Bone marrow (tissue), 2 donors: Measurements from ENCODE around the gene CNKSR3.

ENCODE experiments used
- DNase-seq, 2 donors: peaks; one replicate each; lab custom pipeline; 2025; lab: John Stamatoyannopoulos, UW

Gene CNKSR3

DNA sequence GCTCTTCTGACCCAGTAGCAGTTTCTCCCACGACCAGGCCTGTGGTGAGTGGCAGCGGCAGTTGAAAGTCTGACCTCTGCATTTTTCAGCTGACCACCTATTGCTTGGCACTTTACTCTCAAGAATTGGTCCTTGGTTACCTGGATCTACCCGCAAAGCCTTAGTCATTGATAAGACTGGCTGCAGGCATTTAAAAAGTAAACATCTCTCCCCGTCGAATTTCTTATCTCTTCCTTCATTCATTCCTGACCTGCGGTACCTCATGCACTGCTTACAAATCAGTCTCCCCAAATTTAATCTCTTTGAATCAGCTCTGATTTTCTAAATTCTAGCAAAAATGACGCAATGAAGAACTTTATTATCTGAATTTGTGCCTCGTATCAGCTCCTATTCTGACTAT is 127.7 kb downstream of the CNKSR3 start:
- DNase-seq: no peak

DNA sequence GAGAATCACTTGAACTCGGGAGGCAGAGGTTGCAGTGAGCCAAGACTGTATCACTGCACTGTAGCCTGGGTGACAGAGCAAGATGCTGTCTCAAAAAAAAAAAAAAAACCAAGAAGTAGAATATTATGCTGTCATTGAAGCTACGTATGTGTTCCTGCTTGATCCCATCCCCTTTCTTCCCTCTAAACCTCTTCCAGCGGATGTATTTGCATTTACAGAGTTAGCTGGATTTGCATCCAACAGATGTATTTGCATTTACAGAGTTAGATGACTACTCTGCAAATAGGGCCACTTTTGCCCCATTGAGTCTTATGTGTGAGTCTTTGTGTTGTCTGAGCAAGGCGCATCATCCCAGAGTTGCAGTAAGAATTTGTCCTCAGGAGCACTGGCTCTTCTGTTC is 128.9 kb downstream of the CNKSR3 start:
- no peak for DNase-seq

- no peak for DNase-seq
Measured at GRCh38 chr6:154380741-154381140, 129.7 kb downstream of the CNKSR3 start.

DNA sequence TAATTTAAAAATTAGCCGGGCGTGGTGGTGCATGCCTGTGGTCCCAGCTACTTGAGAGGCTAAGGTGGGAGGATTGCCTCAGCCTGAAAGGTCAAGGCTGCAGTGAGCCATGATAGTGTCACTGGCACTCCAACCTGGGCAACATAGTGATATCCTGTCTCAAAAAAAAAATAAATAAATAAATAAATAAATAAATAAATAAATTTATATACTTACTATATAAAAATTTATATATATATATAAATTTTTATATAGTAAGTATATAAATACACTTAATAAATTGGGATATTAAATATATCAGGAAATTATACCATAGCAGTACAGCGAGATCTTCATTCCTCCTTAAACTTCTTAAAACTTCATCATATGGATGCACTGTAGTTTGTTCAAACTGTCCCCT is 130.9 kb downstream of the CNKSR3 start:
- DNase-seq: no peak

DNA sequence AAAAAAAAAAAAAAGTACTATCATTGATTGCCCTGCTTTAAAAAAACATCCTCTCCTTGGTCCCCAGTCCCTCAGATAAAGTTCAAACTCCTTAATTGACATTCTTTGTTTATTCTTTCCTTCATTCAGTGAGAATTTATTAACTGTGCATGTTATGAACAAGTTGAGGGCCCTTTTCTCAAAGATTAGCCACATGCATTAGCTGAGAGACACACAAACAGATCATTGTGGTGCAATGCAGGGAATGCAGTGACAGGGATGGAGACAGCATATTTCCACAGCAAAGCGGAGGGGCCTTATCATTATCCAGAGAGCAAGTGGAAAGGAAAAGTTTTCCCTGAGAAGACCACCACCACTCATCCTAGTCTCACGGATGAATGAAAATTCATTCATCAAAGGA is 132.0 kb downstream of the CNKSR3 start:
- no peak for DNase-seq

- no peak for DNase-seq
Measured at GRCh38 chr6:154377726-154378125, 132.8 kb downstream of the CNKSR3 start.

GRCh38 chr6:154373971-154374370 is 136.5 kb downstream of the CNKSR3 start:
- no peak for DNase-seq

DNA sequence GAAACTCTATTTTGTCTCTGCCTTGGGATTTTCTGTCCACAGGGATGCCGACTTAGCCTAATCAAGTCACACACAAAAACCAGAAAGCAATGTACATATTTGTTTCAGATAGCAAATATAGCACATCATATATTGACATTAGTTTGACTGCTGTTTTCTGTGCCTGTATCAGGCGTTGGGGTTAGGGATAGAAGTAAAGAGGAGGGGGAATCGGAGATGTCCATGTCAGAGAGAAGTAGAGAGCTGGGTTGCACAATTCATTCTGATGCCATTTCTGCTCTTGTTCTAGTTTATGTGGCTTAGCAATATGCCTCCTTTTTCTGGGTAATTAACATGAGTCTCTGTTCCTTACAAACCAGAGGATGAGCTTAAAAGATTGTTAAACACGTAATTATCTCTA is 139.2 kb downstream of the CNKSR3 start:
- DNase-seq: no peak

DNA sequence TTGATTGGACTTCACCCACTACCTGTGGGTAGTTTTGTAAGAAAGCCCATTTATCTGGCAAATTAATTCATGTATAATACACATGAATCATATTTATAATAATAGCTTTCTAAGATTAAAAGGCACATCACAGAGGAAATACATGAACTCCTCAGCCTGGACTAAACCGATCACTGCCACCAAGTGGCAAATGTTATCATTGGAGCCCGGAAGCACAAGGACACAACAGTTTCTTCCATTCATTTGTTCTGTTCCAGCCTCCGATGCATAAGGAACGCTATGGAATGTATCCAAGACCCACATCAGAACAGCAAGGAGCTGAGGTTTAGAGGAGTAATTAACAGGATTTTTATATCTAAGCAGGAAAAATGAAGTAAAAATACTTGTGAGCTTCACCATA is 139.9 kb downstream of the CNKSR3 start:
- peak in 1 of 2 donors; percentile 64 for DNase-seq

GRCh38 chr6:154367839-154368695 is 142.4 kb downstream of the CNKSR3 start:
- DNase-seq: no peak

DNA sequence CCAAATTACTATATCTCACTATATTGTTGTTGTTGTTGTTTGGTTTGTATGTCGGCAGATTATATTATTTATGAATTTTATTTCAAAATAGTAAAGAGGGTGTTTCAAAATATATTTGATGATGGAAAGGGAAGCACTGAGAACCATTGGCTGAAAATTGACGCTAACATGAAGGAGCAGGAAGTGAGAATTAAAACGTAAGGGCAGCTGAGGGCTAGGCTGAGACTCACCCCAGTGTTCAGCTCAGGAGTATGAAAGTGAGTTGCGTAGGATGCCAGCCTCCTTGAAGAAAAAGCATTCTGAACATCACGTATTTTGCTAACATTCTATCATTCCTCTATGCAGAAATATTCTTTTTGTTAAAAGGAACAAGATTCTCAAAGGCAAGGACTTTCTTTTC is 143.1 kb downstream of the CNKSR3 start:
- no peak for DNase-seq

DNA sequence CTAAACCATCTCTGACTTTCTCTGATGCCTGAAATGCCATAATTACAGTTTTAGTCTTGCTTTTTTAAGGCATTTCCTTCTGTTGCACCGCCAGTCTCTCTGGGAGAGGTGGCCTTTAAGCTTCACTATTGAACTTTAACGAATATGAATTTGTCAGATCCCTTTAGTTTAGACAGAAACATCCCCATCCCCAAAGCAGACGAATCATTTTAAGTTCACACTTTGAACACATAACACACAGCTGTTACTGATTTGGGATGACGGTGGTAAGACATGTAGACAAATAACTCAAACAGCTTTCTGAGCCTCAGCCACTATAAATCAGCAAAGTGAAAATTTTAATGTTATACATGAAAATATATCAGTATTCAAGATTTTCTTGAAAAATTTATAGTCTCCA is 146.7 kb downstream of the CNKSR3 start:
- DNase-seq: no peak

DNA sequence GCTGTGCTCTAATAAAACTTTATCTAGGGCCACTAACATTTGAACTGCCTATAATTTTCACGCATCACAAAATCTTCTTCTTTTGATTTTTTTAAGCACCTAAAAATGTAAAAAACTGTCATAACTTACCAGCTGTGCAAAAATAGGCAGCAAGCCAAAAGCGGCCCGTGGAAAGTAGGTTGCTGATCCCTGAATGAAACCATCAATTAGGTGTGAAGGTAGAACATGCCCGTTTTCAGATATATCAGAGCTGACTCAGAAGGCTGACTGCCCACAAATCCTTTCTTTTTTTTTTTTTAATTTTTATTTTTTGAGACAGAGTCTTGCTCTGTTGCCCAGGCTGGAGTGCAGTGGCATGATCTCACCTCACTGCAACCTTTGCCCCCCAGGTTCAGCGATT is 149.0 kb downstream of the CNKSR3 start:
- DNase-seq: no peak

DNA sequence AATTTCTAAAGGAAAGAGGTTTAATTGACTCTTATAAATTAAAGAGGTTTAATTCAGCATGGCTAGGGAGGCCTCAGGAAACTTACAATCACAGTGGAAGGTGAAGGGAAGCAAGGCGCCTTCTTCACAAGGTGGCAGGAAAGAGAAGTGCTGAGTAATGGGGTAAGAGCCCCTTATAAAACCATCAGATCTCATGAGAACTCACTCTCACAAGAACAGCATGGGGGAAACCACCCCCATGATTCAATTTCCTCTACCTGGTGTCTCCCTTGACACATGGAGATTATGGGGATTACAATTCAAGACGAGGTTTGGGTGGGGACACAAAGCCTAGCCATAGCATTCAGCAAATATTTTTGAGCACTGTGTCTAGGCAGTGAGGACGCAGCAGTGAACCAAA is 150.0 kb downstream of the CNKSR3 start:
- DNase-seq: peak in 1 of 2 donors; percentile 32

GRCh38 chr6:154359679-154360078 is 150.8 kb downstream of the CNKSR3 start:
- no peak for DNase-seq

GRCh38 chr6:154359161-154359574 is 151.3 kb downstream of the CNKSR3 start:
- DNase-seq: peak in 1 of 2 donors; percentile 35

GRCh38 chr6:154358019-154358545 is 152.4 kb downstream of the CNKSR3 start:
- DNase-seq: no peak

- peak; percentile 11 to 36 for DNase-seq
Measured at GRCh38 chr6:154356690-154357089, 153.8 kb downstream of the CNKSR3 start, which contains the start of gene IPCEF1. Gene IPCEF1, minus strand, starts transcription at chr6:154356803. Its CDS starts 90,856 bp downstream, at chr6:154265947.

- DNase-seq: no peak
Measured at GRCh38 chr6:154356113-154356512, 154.4 kb downstream of the CNKSR3 start.

GRCh38 chr6:154354265-154354777 is 156.2 kb downstream of the CNKSR3 start:
- DNase-seq: no peak

DNA sequence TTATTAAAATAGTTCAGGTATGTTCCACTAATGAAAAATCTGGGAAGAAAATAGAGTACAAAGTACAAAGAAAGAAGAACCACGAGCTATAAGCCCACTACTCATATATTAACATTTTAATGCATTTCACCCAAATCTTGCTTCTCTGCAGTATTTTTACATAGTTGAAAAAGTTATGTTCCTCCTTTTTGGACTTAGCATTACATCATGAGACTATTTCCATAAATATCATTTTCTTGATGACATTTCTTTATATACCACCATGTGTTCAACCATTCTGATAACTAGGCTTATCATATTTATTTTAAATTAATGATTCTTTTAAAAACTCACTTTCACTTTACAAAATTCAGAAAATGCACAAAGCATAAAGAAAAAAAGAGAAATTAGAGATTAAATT is 156.9 kb downstream of the CNKSR3 start:
- DNase-seq: no peak

DNA sequence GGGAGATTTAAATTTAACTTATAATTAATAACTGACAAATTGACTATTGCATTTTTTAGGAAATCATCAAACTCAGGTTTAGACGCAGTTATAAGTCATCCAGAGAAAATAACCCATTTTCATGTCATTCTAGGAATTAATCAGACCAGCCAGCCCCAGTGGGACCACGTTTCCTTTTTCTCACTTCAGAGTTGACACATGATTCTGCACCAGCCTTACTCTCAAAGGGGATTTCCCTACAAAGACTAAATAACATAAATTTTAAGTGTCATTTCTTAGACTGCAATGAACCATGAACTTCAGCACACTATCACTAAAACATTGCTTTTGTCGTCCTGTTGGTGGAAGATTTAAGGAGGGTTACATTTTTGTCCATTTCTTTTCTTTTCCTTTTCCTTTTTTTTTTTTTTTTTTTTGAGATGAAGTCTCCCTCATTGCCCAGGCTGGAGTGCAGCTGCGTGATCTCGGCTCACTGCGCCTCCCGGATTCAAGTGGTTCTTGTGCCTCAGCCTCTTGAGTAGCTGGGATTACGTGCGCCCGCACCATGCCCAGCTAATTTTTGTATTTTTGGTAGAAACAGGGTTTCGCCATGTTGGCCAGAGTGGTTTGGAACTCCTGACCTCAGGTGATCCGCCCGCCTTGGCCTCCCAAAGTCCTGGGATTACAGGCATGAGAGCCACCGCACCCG is 157.4 kb downstream of the CNKSR3 start:
- DNase-seq: peak in 1 of 2 donors; percentile 87

GRCh38 chr6:154350293-154350692 is 160.2 kb downstream of the CNKSR3 start:
- DNase-seq: no peak
